ENCODE data around the gene KCNQ1. TPM values are rescaled to one million over a fixed set of nuclear protein-coding genes. Genes with fewer than 3 reads are reported as not detected.

Gene KCNQ1
- polyA plus RNA-seq, 1 donor from 2014 or later: not detected

DNA sequence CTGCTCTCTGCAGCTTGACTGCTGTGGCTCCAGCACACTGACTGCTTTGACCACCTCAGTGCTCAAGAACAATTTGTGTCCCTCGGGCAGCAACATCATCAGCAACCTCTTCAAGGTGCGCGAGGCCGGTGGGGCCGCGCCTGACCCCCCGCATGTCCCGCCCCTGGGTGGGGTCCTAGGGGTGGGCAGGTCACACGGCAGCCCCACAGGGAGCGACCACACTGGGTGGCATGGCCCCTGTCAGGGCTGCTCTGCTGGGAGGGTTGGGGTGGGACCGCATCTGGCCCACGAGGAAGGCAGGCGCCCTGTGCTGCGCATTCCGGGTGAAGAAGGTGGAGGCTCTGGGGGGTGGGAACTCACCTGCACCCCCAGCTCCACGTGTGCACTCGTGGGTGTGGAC lies 49.0 kb upstream of the KCNQ1 start:
- H3K4me3 ChIP-seq (ENCODE audit: low read length): no peak overlapping the region
- no peaks in the 10 kb centered on the region for H3K36me3 ChIP-seq (ENCODE audit: insufficient read depth, low read length)
- H3K9ac ChIP-seq (ENCODE audit: low read length): no peak overlapping the region
- H4K20me1 ChIP-seq (ENCODE audit: insufficient read depth): no peaks in the 10 kb centered on the region
- H3K27me3 ChIP-seq (ENCODE audit: insufficient read depth, low read depth, low read length): no peaks in the 10 kb centered on the region
- no peak overlapping the region for H3K4me2 ChIP-seq (ENCODE audit: low read length)
- no peaks in the 10 kb centered on the region for H3K9me2 ChIP-seq (ENCODE audit: insufficient read depth, low read length)
- H3K79me2 ChIP-seq (replicated peaks; ENCODE audit: insufficient read depth, low read length): peaks cover 1% of the 10 kb centered on the region
- H3K9me3 ChIP-seq (ENCODE audit: low read length): no peaks in the 10 kb centered on the region
- no peaks in the 10 kb centered on the region for H3F3A ChIP-seq (ENCODE audit: insufficient read depth, low read length, poor library complexity, severe bottlenecking)
- H3K27ac ChIP-seq (ENCODE audit: low read length): no peak overlapping the region
- no peak for TF ChIP-seq EZH2 (IDR thresholded peaks at IDR 0.05; ENCODE audit: borderline replicate concordance, insufficient read depth, low read length, poor library complexity, severe bottlenecking)
- TF ChIP-seq EP300 (conservative IDR thresholded peaks at IDR 0.05; ENCODE audit: poor library complexity, severe bottlenecking): no peak
- TF ChIP-seq, protein P1, sequence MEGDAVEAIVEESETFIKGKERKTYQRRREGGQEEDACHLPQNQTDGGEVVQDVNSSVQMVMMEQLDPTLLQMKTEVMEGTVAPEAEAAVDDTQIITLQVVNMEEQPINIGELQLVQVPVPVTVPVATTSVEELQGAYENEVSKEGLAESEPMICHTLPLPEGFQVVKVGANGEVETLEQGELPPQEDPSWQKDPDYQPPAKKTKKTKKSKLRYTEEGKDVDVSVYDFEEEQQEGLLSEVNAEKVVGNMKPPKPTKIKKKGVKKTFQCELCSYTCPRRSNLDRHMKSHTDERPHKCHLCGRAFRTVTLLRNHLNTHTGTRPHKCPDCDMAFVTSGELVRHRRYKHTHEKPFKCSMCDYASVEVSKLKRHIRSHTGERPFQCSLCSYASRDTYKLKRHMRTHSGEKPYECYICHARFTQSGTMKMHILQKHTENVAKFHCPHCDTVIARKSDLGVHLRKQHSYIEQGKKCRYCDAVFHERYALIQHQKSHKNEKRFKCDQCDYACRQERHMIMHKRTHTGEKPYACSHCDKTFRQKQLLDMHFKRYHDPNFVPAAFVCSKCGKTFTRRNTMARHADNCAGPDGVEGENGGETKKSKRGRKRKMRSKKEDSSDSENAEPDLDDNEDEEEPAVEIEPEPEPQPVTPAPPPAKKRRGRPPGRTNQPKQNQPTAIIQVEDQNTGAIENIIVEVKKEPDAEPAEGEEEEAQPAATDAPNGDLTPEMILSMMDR (IDR thresholded peaks at IDR 0.05; ENCODE audit: poor library complexity, severe bottlenecking): no peak
- no peak for TF ChIP-seq TAF1 (IDR thresholded peaks at IDR 0.05; ENCODE audit: low read depth)
- no peak for TF ChIP-seq MXI1 (conservative IDR thresholded peaks at IDR 0.05; ENCODE audit: poor library complexity, severe bottlenecking)
- TF ChIP-seq, protein P2, sequence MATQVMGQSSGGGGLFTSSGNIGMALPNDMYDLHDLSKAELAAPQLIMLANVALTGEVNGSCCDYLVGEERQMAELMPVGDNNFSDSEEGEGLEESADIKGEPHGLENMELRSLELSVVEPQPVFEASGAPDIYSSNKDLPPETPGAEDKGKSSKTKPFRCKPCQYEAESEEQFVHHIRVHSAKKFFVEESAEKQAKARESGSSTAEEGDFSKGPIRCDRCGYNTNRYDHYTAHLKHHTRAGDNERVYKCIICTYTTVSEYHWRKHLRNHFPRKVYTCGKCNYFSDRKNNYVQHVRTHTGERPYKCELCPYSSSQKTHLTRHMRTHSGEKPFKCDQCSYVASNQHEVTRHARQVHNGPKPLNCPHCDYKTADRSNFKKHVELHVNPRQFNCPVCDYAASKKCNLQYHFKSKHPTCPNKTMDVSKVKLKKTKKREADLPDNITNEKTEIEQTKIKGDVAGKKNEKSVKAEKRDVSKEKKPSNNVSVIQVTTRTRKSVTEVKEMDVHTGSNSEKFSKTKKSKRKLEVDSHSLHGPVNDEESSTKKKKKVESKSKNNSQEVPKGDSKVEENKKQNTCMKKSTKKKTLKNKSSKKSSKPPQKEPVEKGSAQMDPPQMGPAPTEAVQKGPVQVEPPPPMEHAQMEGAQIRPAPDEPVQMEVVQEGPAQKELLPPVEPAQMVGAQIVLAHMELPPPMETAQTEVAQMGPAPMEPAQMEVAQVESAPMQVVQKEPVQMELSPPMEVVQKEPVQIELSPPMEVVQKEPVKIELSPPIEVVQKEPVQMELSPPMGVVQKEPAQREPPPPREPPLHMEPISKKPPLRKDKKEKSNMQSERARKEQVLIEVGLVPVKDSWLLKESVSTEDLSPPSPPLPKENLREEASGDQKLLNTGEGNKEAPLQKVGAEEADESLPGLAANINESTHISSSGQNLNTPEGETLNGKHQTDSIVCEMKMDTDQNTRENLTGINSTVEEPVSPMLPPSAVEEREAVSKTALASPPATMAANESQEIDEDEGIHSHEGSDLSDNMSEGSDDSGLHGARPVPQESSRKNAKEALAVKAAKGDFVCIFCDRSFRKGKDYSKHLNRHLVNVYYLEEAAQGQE (IDR thresholded peaks at IDR 0.05; ENCODE audit: borderline replicate concordance): no peak
- TF ChIP-seq RAD21 (conservative IDR thresholded peaks at IDR 0.05): no peak
- H2AFZ ChIP-seq (ENCODE audit: low read depth, low read length): no peak overlapping the region

DNA sequence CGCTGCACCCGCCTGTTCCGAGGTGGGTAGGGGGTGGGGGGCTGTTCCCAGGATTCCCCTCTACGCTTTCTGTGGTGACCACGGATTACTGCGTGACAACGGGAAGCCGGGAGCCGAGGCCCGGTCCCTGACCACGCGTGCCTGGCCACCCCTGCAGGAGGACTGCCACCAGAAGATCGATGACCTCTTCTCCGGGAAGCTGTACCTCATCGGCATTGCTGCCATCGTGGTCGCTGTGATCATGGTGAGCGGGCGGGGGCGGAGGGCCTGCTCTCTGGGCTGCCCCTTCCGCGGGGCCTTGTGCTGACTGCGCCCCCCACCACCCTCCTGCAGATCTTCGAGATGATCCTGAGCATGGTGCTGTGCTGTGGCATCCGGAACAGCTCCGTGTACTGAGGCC lies 48.3 kb upstream of the KCNQ1 start:
- H3K79me2 ChIP-seq (replicated peaks; ENCODE audit: insufficient read depth, low read length): peaks cover 8% of the 10 kb centered on the region
- H4K20me1 ChIP-seq (ENCODE audit: insufficient read depth): no peaks in the 10 kb centered on the region

DNA sequence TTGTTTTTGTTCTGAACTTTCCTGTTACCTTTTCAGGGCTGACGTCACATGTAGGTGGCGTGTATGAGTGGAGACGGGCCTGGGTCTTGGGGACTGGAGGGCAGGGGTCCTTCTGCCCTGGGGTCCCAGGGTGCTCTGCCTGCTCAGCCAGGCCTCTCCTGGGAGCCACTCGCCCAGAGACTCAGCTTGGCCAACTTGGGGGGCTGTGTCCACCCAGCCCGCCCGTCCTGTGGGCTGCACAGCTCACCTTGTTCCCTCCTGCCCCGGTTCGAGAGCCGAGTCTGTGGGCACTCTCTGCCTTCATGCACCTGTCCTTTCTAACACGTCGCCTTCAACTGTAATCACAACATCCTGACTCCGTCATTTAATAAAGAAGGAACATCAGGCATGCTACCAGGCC lies 47.8 kb upstream of the KCNQ1 start:
- Histone ChIP-seq H3K27ac (ENCODE audit: low read length) (no peak overlapping the region), H3F3A (ENCODE audit: insufficient read depth, low read length, poor library complexity, severe bottlenecking) (no peaks in the 10 kb centered on the region), H2AFZ (ENCODE audit: low read depth, low read length) (no peak overlapping the region), H3K4me3 (ENCODE audit: low read length) (no peak overlapping the region), H3K9me2 (ENCODE audit: insufficient read depth, low read length) (no peaks in the 10 kb centered on the region), H3K36me3 (ENCODE audit: insufficient read depth, low read length) (no peaks in the 10 kb centered on the region), H3K9me3 (ENCODE audit: low read length) (no peaks in the 10 kb centered on the region), H3K4me2 (ENCODE audit: low read length) (no peak overlapping the region), H3K9ac (ENCODE audit: low read length) (no peak overlapping the region), H3K27me3 (ENCODE audit: insufficient read depth, low read depth, low read length) (no peaks in the 10 kb centered on the region), H4K20me1 (ENCODE audit: insufficient read depth) (no peaks in the 10 kb centered on the region), H3K79me2 (replicated peaks; ENCODE audit: insufficient read depth, low read length) (peaks cover 13% of the 10 kb centered on the region)
- no peak for TF ChIP-seq POLR2AphosphoS5 (IDR thresholded peaks at IDR 0.05)
- no peak for TF ChIP-seq TAF1 (IDR thresholded peaks at IDR 0.05; ENCODE audit: low read depth)
- TF ChIP-seq, protein P1 (IDR thresholded peaks at IDR 0.05; ENCODE audit: poor library complexity, severe bottlenecking): no peak
- TF ChIP-seq RAD21 (conservative IDR thresholded peaks at IDR 0.05): no peak
- TF ChIP-seq EP300 (conservative IDR thresholded peaks at IDR 0.05; ENCODE audit: poor library complexity, severe bottlenecking): no peak
- TF ChIP-seq MXI1 (conservative IDR thresholded peaks at IDR 0.05; ENCODE audit: poor library complexity, severe bottlenecking): no peak
- TF ChIP-seq SMC3 (conservative IDR thresholded peaks at IDR 0.05; ENCODE audit: poor library complexity): no peak
- TF ChIP-seq, protein P2 (IDR thresholded peaks at IDR 0.05; ENCODE audit: borderline replicate concordance): no peak
- TF ChIP-seq EZH2 (IDR thresholded peaks at IDR 0.05; ENCODE audit: borderline replicate concordance, insufficient read depth, low read length, poor library complexity, severe bottlenecking): no peak

More for the DNA sequence above, 48.3 kb upstream of the KCNQ1 start:
- no peaks in the 10 kb centered on the region for H3K36me3 ChIP-seq (ENCODE audit: insufficient read depth, low read length)
- no peak overlapping the region for H3K9ac ChIP-seq (ENCODE audit: low read length)
- H2AFZ ChIP-seq (ENCODE audit: low read depth, low read length): no peak overlapping the region
- no peaks in the 10 kb centered on the region for H3K9me3 ChIP-seq (ENCODE audit: low read length)
- no peaks in the 10 kb centered on the region for H3F3A ChIP-seq (ENCODE audit: insufficient read depth, low read length, poor library complexity, severe bottlenecking)
- H3K4me2 ChIP-seq (ENCODE audit: low read length): no peak overlapping the region
- H3K27ac ChIP-seq (ENCODE audit: low read length): no peak overlapping the region
- TF ChIP-seq EP300 (conservative IDR thresholded peaks at IDR 0.05; ENCODE audit: poor library complexity, severe bottlenecking): no peak
- TF ChIP-seq TAF1 (IDR thresholded peaks at IDR 0.05; ENCODE audit: low read depth): no peak
- no peaks in the 10 kb centered on the region for H3K27me3 ChIP-seq (ENCODE audit: insufficient read depth, low read depth, low read length)
- no peak overlapping the region for H3K4me3 ChIP-seq (ENCODE audit: low read length)
- H3K9me2 ChIP-seq (ENCODE audit: insufficient read depth, low read length): no peaks in the 10 kb centered on the region

All from neural cell (in vitro differentiated cells).